IPS-18a (cell line): ENCODE data around the gene CFL1.
"Not testable (repeated sequence)": the region's sequence is repeated elsewhere in the genome, so short reads cannot be mapped to it uniquely, and the experiment has no call there.

Experiments used
- H3K27ac ChIP-seq: one replicate; pipeline ENCODE4 v1.5.1; 2013; ENCODE audit warnings: low read length
- H3K27me3 ChIP-seq: one replicate; pipeline ENCODE4 v1.6.1; 2013; ENCODE audit warnings: mild to moderate bottlenecking, low read length; ENCODE audit not compliant: control insufficient read depth, insufficient read depth
- H3K36me3 ChIP-seq: one replicate; pipeline ENCODE4 v1.6.1; 2013; ENCODE audit warnings: low read depth, low read length; ENCODE audit not compliant: control insufficient read depth
- H3K4me1 ChIP-seq: one replicate; pipeline ENCODE4 v1.6.1; 2013; ENCODE audit warnings: low read depth, low read length; ENCODE audit not compliant: control insufficient read depth
- H3K4me3 ChIP-seq: one replicate; pipeline ENCODE4 v1.5.1; 2013; ENCODE audit warnings: low read length
- H3K9ac ChIP-seq: one replicate; pipeline ENCODE4 v1.6.1; 2013; ENCODE audit warnings: mild to moderate bottlenecking, low read length, moderate library complexity
- H3K9me3 ChIP-seq: one replicate; pipeline ENCODE4 v1.6.1; 2013; ENCODE audit warnings: low read depth, low read length; ENCODE audit not compliant: control insufficient read depth

The CFL1 gene

GRCh38 chr11:65832231-65832630 lies 25.7 kb downstream of the CFL1 start:
- not testable (repeated sequence) for H3K4me3 ChIP-seq, H3K9ac ChIP-seq, H3K36me3 ChIP-seq, H3K27ac ChIP-seq, H3K9me3 ChIP-seq, H3K4me1 ChIP-seq
- peaks cover 18% of the 10 kb centered on the region for H3K27me3 ChIP-seq

- H3K27me3 ChIP-seq, result peaks cover 18% of the 10 kb centered on the region
- H3K36me3 ChIP-seq, result no peaks in the 10 kb centered on the region
- H3K4me1 ChIP-seq, result peaks cover 8% of the 10 kb centered on the region
- H3K9ac ChIP-seq, result no peak overlapping the region
- H3K4me3 ChIP-seq, result no peak overlapping the region
- no peaks in the 10 kb centered on the region for H3K9me3 ChIP-seq
- no peak overlapping the region for H3K27ac ChIP-seq
Measured at GRCh38 chr11:65829459-65829858, 28.5 kb downstream of the CFL1 start.

- no peaks in the 10 kb centered on the region for H3K9me3 ChIP-seq
- no peaks in the 10 kb centered on the region for H3K4me1 ChIP-seq
- peaks cover 8% of the 10 kb centered on the region for H3K27me3 ChIP-seq
- no peak overlapping the region for H3K9ac ChIP-seq
- H3K4me3 ChIP-seq, result no peak overlapping the region
- no peaks in the 10 kb centered on the region for H3K36me3 ChIP-seq
- H3K27ac ChIP-seq, result no peak overlapping the region
Measured at GRCh38 chr11:65826984-65827735, 30.8 kb downstream of the CFL1 start.

- H3K27ac ChIP-seq, result no peak overlapping the region
- H3K4me1 ChIP-seq, result no peaks in the 10 kb centered on the region
- no peak overlapping the region for H3K4me3 ChIP-seq
- no peaks in the 10 kb centered on the region for H3K36me3 ChIP-seq
- no peaks in the 10 kb centered on the region for H3K27me3 ChIP-seq
- no peaks in the 10 kb centered on the region for H3K9me3 ChIP-seq
- no peak overlapping the region for H3K9ac ChIP-seq
Measured at GRCh38 chr11:65822776-65823528, 35.0 kb downstream of the CFL1 start.

GRCh38 chr11:65821107-65821506 lies 36.9 kb downstream of the CFL1 start:
- Histone ChIP-seq H3K27ac (no peak overlapping the region), H3K9ac (no peak overlapping the region), H3K4me3 (no peak overlapping the region), H3K27me3 (peaks cover 16% of the 10 kb centered on the region), H3K36me3 (no peaks in the 10 kb centered on the region), H3K4me1 (no peaks in the 10 kb centered on the region), H3K9me3 (no peaks in the 10 kb centered on the region)

GRCh38 chr11:65817835-65818680 lies 39.9 kb downstream of the CFL1 start:
- Histone ChIP-seq H3K9ac (no peak overlapping the region), H3K4me1 (no peaks in the 10 kb centered on the region), H3K27ac (no peak overlapping the region)

GRCh38 chr11:65817312-65817834 lies 40.6 kb downstream of the CFL1 start:
- no peaks in the 10 kb centered on the region for H3K9me3 ChIP-seq
- H3K4me3 ChIP-seq, result peak overlapping the region; percentile 63
- peaks cover 16% of the 10 kb centered on the region for H3K27me3 ChIP-seq
- no peak overlapping the region for H3K27ac ChIP-seq
- no peak overlapping the region for H3K9ac ChIP-seq
- H3K36me3 ChIP-seq, result no peaks in the 10 kb centered on the region
- H3K4me1 ChIP-seq, result no peaks in the 10 kb centered on the region

More at GRCh38 chr11:65817835-65818680, 39.9 kb downstream of the CFL1 start:
- H3K9me3 ChIP-seq, result no peaks in the 10 kb centered on the region
- H3K4me3 ChIP-seq, result peak overlapping the region; percentile 63
- H3K27me3 ChIP-seq, result peaks cover 16% of the 10 kb centered on the region
- H3K36me3 ChIP-seq, result no peaks in the 10 kb centered on the region

- Histone ChIP-seq H3K36me3 (no peaks in the 10 kb centered on the region), H3K27me3 (peaks cover 16% of the 10 kb centered on the region), H3K4me3 (no peak overlapping the region), H3K4me1 (no peaks in the 10 kb centered on the region), H3K27ac (no peak overlapping the region), H3K9ac (no peak overlapping the region), H3K9me3 (no peaks in the 10 kb centered on the region)
Measured at GRCh38 chr11:65816696-65817095, 41.3 kb downstream of the CFL1 start.

- no peaks in the 10 kb centered on the region for H3K9me3 ChIP-seq
- no peaks in the 10 kb centered on the region for H3K4me1 ChIP-seq
- no peaks in the 10 kb centered on the region for H3K36me3 ChIP-seq
- H3K27ac ChIP-seq, result no peak overlapping the region
- H3K9ac ChIP-seq, result no peak overlapping the region
- no peak overlapping the region for H3K4me3 ChIP-seq
- peaks cover 16% of the 10 kb centered on the region for H3K27me3 ChIP-seq
Measured at GRCh38 chr11:65814986-65815565, 42.9 kb downstream of the CFL1 start.

- no peaks in the 10 kb centered on the region for H3K4me1 ChIP-seq
- peaks cover 16% of the 10 kb centered on the region for H3K27me3 ChIP-seq
- H3K9ac ChIP-seq, result no peak overlapping the region
- no peaks in the 10 kb centered on the region for H3K9me3 ChIP-seq
- no peaks in the 10 kb centered on the region for H3K36me3 ChIP-seq
- no peak overlapping the region for H3K4me3 ChIP-seq
- no peak overlapping the region for H3K27ac ChIP-seq
Measured at GRCh38 chr11:65814131-65814985, 43.6 kb downstream of the CFL1 start.
